Measurements from ENCODE around the gene OTX2. TPM values are rescaled to one million over a fixed set of nuclear protein-coding genes. Genes with fewer than 3 reads are reported as not detected.
A peak's percentile ranks its signal among the peaks of the same experiment; 100 is the strongest.

OTX2 gene
- total RNA-seq, 2 experiments from 2014 or later: not detected

DNA sequence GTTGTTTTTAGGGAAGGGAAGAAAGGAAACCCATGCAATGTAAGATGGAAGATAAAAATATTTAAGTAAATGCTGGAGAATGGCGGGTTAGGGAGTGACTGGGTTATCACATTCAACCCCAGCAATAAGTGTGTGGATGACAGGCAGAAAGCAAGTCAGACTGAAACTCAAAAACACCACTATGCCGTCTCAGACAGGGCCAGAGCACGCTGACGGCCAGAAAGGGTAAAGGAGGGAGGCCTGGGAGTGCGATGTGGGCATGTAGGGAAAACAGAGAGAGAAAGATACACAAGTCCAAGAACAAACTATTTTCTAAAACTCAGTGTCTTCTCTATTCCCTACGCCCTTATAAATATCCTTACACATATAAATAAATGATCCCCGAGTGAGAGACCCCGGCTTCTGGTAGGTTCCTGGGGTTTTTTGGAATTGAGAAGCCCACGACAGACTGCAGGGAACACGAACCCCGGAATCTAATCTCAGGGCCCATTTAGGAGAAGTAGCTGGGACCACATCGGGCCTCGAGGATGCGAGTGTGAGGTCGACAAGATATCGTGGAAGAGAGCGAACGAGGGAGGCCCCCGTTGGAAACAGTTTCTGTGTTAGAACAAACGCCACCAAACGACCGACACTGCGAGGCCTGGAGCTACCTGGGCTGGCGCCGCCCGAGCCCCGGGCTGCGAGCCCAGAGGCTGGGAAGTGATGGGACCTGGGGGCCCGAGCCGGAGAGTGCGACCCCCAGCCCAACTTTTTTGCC is 735 bp upstream of the OTX2 start:
- no peak for DNase-seq
- H3K9me3 Mint-ChIP-seq (ENCODE audit: insufficient read depth): peaks cover 13% of the 10 kb centered on the region

DNA sequence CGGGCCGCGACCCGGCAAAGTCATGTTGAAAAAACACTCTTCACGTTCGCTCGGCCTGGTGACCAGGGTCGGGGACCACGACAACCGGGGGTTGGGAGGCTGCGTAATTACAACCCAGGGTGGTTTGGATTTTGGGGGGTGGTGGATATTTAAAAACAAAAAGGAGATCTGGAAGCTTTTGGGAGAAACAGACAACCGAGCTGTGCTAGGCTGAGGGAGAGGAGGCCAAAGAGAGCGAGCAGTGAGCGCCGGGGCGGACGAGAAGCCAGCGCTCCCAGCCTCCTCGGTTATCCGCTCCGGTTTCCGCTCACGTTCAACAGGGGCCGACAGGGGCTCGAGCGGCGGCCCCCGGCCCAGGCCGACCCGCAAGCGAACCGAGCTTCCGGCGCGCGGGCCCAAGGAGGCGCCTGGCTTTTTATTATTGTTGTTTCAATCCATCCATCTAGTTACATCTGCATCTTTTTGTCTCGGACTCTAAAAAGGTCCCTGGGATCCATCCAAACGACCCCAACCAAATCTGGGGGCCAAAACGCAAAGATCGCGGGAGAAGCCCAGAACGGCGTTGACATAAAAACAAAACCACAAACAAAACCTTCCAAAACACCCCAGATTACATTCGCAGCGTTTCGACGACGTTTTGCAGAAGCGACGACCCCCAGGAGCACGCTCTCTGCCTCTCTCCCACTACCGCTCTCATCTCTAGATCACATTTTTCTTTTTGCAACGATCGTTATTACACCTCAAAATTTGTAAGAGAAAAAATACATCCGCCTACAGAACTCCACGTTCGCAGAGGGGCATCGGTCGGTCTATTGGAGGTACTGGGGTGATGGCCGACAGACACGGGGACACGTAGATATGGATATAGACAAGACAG is 771 bp downstream of the OTX2 start:
- Mint-ChIP-seq H3K9me3 (ENCODE audit: insufficient read depth) (peaks cover 13% of the 10 kb centered on the region), H3K27ac (peak overlapping the region; percentile 81), H3K36me3 (ENCODE audit: low read depth) (peaks cover 30% of the 10 kb centered on the region), H3K27me3 (ENCODE audit: low read depth) (peaks cover 76% of the 10 kb centered on the region), H3K4me1 (ENCODE audit: low read depth) (peaks cover 3% of the 10 kb centered on the region), H3K4me3 (peak overlapping the region; percentile 51)
- ChIA-PET CTCF (no interaction called here), POLR2A (no interaction called here)
- no peak for DNase-seq
- ATAC-seq: no peak

More for the DNA sequence above, 735 bp upstream of the OTX2 start:
- Mint-ChIP-seq H3K27ac (peak overlapping the region; percentile 61), H3K4me1 (ENCODE audit: low read depth) (peaks cover 3% of the 10 kb centered on the region), H3K4me3 (peak overlapping the region; percentile 17), H3K27me3 (ENCODE audit: low read depth) (peaks cover 75% of the 10 kb centered on the region), H3K36me3 (ENCODE audit: low read depth) (peaks cover 26% of the 10 kb centered on the region)
- CTCF ChIA-PET: no interaction called here
- POLR2A ChIA-PET: no interaction called here
- ATAC-seq: no peak

DNA sequence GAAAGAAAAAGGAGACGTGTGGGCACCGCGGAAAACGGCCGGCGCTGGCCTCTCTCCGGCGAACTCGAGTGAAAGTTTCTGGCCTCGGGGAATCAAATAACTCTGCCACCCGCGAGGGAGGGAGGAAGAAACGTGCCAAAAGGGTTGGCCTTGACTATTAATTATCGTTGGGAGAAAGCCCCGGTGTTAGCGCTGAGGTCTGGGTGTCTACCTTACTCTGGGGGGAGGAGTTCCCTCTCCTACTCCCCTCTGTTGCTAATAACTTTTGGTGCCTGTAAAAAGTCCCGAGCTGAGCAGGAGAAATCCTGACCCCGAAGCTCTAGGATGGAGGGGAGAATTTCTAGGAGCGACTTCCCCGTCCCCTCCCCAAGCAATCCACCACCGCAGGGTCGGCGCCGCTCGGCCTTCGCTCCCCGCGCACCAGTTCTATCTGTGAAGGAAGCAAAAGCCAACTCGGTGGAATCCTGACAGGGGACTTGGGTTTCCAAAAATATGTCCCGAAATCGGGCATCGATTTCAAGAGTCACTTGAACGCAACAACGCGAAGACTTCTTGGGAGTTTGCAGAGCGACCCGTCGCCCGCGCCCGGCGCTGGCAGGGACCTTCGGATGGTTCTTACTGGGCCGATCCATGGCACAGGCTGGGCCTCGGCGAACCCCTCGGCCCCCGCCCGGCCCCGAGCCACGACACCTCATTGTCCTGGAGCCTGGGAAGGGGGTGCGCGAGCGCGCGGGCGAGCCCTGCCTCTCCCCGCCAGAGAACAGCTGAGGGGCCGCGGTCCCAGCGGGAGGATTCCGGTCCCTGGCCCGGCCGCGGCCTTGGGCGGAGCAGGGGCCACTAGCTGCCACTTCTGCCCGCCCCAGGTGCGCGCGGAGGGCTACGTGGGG is 1.7 kb downstream of the OTX2 start:
- ChIA-PET CTCF (no interaction called here), POLR2A (no interaction called here)
- H3K27me3 Mint-ChIP-seq (ENCODE audit: low read depth): peaks cover 80% of the 10 kb centered on the region

DNA sequence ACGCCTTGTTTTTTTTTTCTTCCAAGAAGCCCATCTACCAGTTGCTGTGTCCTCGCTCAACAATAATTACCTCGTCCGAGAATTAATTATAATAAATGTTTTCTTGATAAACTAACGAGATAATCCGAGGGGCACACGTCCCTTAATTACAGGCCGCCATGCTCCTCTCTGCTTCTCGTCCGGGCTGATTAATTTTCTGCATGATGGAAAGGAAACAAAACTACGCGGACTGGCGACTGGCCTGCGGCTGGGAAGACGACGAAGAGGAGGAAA is 2.2 kb downstream of the OTX2 start:
- peak overlapping the region; percentile 60 for H3K27ac Mint-ChIP-seq
- POLR2A ChIA-PET: no interaction called here
- H3K4me3 Mint-ChIP-seq: peak overlapping the region; percentile 29
- H3K9me3 Mint-ChIP-seq (ENCODE audit: insufficient read depth): peaks cover 13% of the 10 kb centered on the region
- H3K4me1 Mint-ChIP-seq (ENCODE audit: low read depth): peaks cover 3% of the 10 kb centered on the region
- ATAC-seq (no peak), DNase-seq (no peak)
- H3K36me3 Mint-ChIP-seq (ENCODE audit: low read depth): peaks cover 32% of the 10 kb centered on the region
- H3K27me3 Mint-ChIP-seq (ENCODE audit: low read depth): peaks cover 80% of the 10 kb centered on the region
- CTCF ChIA-PET: no interaction called here

More for the DNA sequence above, 1.7 kb downstream of the OTX2 start:
- Mint-ChIP-seq H3K4me3 (peak overlapping the region; percentile 51), H3K4me1 (ENCODE audit: low read depth) (peaks cover 3% of the 10 kb centered on the region), H3K9me3 (ENCODE audit: insufficient read depth) (peaks cover 13% of the 10 kb centered on the region), H3K27ac (peak overlapping the region; percentile 66), H3K36me3 (ENCODE audit: low read depth) (peaks cover 32% of the 10 kb centered on the region)
- ATAC-seq: no peak
- DNase-seq: no peak

DNA sequence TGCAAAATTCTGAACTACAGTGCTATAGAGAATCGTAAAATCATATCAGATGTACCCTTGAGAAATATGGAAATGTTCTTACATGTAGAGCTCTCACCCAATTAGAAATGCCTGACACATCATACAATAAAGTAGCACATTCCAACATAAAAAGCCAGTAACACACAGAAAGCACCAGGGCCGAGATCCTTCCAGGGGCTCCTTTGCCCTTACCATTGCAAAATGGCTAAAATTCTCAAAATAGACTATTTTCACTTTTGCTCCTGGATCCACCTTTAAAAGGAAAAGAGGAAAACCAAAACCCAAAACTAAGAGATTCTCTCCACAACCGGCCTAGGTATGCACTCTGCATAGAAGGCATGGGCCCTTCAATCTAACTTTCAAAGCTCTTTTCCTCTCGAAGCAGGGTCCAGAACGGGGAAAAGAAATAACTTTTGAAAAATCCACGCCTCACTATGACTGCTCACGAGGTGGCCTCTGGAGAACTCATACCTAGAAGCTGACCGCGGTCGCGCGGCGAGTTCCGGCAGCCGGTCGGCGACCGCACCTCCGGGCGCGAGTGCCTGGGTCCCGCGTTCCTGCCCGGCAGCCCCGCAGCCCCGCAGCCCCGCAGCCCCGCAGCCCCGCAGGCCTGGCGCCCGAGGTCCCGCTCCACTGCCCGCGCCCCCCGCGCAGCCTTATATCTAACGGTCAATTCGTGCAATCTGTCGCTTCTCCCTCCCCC is 2.7 kb downstream of the OTX2 start:
- no peak overlapping the region for H3K4me3 Mint-ChIP-seq
- CTCF ChIA-PET: no interaction called here
- DNase-seq (no peak), ATAC-seq (no peak)
- H3K9me3 Mint-ChIP-seq (ENCODE audit: insufficient read depth): peaks cover 13% of the 10 kb centered on the region
- H3K27ac Mint-ChIP-seq: peak overlapping the region; percentile 60
- H3K27me3 Mint-ChIP-seq (ENCODE audit: low read depth): peaks cover 80% of the 10 kb centered on the region
- peaks cover 3% of the 10 kb centered on the region for H3K4me1 Mint-ChIP-seq (ENCODE audit: low read depth)
- POLR2A ChIA-PET: no interaction called here
- H3K36me3 Mint-ChIP-seq (ENCODE audit: low read depth): peaks cover 32% of the 10 kb centered on the region

DNA sequence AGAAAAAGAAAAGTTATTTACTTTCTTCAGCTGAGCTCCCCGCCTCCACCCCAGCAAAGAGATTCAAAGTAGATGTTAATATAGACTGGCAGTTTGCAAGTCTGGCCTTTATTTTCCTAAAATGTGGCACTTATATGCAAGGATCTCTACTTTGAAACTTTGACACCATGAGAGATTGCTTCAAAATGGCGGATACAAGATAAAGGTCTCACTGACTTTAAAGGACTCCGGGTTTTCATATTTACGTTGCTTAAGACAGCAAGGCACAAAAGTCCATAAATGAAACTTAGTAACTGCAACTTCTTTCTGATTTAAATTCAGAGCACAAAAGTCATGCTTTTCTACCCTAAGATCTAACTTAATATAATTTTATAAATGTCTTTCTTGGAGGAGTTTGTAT is 3.5 kb downstream of the OTX2 start:
- DNase-seq (no peak), ATAC-seq (no peak)
- ChIA-PET CTCF (no interaction called here), POLR2A (no interaction called here)
- no peak overlapping the region for H3K27ac Mint-ChIP-seq
- H3K9me3 Mint-ChIP-seq (ENCODE audit: insufficient read depth): peaks cover 13% of the 10 kb centered on the region
- peaks cover 3% of the 10 kb centered on the region for H3K4me1 Mint-ChIP-seq (ENCODE audit: low read depth)
- peaks cover 32% of the 10 kb centered on the region for H3K36me3 Mint-ChIP-seq (ENCODE audit: low read depth)
- H3K4me3 Mint-ChIP-seq: no peak overlapping the region
- peaks cover 84% of the 10 kb centered on the region for H3K27me3 Mint-ChIP-seq (ENCODE audit: low read depth)

DNA sequence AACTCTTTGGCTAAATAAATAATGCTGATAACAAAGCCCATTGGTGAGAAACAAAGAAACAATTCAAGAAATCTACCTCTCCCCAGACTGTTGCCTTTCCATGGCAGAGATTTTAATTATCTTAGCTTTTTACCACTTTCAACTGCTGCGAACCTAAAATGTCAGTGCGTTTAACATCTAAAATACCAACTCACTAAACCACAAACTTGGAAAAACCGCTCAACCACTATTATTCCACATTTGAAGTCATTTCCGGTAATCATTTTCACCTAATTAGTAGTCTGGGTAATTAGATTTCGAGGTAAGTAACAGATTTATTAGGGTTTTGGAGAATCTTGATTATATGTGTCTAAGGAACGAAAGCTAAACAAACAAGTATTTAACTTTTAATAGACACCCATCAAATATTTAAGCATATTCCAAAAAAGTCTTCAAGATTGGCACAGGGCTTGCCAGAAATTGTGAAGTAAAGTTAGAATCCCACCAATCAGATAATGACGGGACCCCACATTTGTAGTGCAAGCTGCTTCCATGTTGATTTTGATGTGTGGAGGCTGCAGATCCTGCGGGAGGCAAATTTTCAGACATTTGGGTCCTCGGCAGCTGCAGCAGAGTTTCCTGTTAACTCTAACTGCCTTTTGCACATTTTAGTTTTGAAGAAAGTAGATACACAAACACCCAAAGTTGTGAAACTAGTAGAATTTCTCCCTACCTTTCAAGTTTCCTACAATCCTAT is 4.1 kb downstream of the OTX2 start:
- Mint-ChIP-seq H3K27me3 (ENCODE audit: low read depth) (peaks cover 88% of the 10 kb centered on the region), H3K27ac (no peak overlapping the region), H3K36me3 (ENCODE audit: low read depth) (peaks cover 32% of the 10 kb centered on the region), H3K4me1 (ENCODE audit: low read depth) (peaks cover 3% of the 10 kb centered on the region), H3K9me3 (ENCODE audit: insufficient read depth) (peaks cover 13% of the 10 kb centered on the region), H3K4me3 (no peak overlapping the region)
- CTCF ChIA-PET: no interaction called here
- POLR2A ChIA-PET: no interaction called here
- no peak for ATAC-seq
- DNase-seq: no peak

DNA sequence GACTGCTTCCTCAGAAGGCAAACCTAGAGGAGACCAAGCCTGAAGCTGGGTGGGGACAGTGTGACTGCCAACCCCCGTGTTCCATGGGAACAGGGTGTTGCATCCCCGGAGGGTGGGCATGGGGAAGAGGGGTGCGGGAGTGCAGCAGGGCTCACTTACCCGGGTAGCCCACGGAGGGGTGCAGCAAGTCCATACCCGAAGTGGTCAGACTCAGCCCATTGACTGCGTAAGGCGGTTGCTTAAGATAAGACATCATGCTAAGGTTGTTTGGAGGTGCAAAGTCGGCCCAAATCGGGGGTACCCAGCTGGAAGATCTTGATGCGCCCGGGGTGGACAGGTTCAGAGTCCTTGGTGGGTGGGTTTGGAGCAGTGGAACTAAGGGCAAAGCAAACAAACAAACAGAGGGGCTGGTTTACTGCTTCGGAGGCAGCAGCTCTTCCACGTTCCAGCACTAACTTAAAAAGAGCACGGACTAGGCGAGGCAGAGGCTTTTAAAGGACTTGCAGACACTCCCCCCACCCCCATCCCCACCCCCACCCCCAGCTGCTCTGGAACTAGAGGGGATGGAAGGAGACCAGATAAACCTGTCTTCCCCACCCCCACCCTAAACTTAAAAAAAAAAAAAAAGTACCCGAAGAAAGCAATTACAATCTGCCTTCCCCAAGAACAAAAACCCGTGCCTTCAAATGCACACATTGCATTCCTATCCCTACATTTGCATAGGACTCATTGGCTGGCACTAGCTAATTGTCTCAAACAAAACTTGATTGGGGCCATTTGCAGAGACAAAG is 4.9 kb downstream of the OTX2 start:
- DNase-seq (no peak), ATAC-seq (no peak)
- H3K27me3 Mint-ChIP-seq (ENCODE audit: low read depth): peaks cover 83% of the 10 kb centered on the region
- no peak overlapping the region for H3K27ac Mint-ChIP-seq
- H3K36me3 Mint-ChIP-seq (ENCODE audit: low read depth): peaks cover 27% of the 10 kb centered on the region
- ChIA-PET CTCF (no interaction called here), POLR2A (no interaction called here)
- peaks cover 11% of the 10 kb centered on the region for H3K9me3 Mint-ChIP-seq (ENCODE audit: insufficient read depth)
- H3K4me3 Mint-ChIP-seq: no peak overlapping the region
- peaks cover 3% of the 10 kb centered on the region for H3K4me1 Mint-ChIP-seq (ENCODE audit: low read depth)

DNA sequence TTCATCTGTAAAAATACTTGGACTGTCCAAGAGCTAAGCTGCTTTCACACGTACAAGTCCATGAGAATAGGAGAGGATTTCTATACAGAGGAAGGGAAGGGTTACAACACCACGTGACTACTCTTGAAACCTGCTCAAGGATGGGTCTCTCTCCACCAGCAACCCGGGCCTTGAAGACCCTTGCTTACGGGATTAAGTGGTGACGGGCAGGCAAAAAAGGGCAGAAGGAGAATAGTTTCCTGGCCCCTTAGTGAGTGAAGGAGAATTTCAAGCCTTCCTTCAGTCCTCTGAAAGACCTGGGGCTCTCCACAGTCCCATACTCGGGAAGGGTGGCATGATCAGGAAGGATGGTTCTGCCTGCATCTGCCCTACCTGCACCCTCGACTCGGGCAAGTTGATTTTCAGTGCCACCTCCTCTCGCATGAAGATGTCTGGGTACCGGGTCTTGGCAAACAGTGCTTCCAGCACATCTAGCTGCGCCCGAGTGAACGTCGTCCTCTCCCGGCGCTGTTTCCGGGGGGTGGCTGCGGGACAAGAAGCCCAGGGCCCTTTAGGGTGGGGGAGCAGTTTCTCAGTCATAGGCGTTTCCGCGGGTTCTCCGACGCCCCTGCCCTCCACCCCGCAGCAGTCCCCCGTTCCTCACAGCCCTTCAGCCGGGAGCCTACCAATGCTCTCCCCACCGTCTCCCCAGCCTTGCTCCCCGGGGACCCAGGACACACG is 6.3 kb downstream of the OTX2 start:
- Mint-ChIP-seq H3K27me3 (ENCODE audit: low read depth) (peaks cover 85% of the 10 kb centered on the region), H3K36me3 (ENCODE audit: low read depth) (peaks cover 19% of the 10 kb centered on the region), H3K27ac (no peak overlapping the region), H3K4me1 (ENCODE audit: low read depth) (peaks cover 3% of the 10 kb centered on the region), H3K4me3 (no peak overlapping the region), H3K9me3 (ENCODE audit: insufficient read depth) (peaks cover 5% of the 10 kb centered on the region)
- POLR2A ChIA-PET: no interaction called here
- DNase-seq (no peak), ATAC-seq (no peak)
- CTCF ChIA-PET: no interaction called here

DNA sequence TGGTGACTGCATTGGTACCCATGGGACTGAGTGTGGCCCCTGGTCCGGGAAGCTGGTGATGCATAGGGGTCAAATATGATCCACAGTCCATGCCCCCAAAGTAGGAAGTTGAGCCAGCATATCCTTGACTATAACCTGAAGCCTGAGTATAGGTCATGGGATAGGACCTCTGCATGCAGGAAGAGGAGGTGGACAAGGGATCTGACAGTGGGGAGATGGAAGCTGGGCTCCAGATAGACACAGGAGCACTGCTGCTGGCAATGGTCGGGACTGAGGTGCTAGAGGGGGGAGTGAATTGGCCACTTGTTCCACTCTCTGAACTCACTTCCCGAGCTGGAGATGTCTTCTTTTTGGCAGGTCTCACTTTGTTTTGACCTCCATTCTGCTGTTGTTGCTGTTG is 8.4 kb downstream of the OTX2 start:
- H3K4me1 Mint-ChIP-seq (ENCODE audit: low read depth): peaks cover 4% of the 10 kb centered on the region
- peaks cover 6% of the 10 kb centered on the region for H3K36me3 Mint-ChIP-seq (ENCODE audit: low read depth)
- ATAC-seq (no peak), DNase-seq (no peak)
- no peak overlapping the region for H3K27ac Mint-ChIP-seq
- ChIA-PET POLR2A (no interaction called here), CTCF (no interaction called here)
- no peak overlapping the region for H3K4me3 Mint-ChIP-seq
- peaks cover 79% of the 10 kb centered on the region for H3K27me3 Mint-ChIP-seq (ENCODE audit: low read depth)
- no peaks in the 10 kb centered on the region for H3K9me3 Mint-ChIP-seq (ENCODE audit: insufficient read depth)
